GM10266 (cell line): ENCODE measurements around the gene RSAD1.

Experiments used
- DNase-seq: peaks from one replicate; pipeline ENCODE4 v3.0.0; 2012; ENCODE audit errors: extremely low spot score
- CTCF ChIP-seq: IDR thresholded peaks from 2 replicates; pipeline ENCODE4 v1.5.1; 2012; ENCODE audit warnings: mild to moderate bottlenecking, low read depth; ENCODE audit not compliant: control insufficient read depth, insufficient read depth; ENCODE audit errors: missing control alignments

The RSAD1 gene

DNA sequence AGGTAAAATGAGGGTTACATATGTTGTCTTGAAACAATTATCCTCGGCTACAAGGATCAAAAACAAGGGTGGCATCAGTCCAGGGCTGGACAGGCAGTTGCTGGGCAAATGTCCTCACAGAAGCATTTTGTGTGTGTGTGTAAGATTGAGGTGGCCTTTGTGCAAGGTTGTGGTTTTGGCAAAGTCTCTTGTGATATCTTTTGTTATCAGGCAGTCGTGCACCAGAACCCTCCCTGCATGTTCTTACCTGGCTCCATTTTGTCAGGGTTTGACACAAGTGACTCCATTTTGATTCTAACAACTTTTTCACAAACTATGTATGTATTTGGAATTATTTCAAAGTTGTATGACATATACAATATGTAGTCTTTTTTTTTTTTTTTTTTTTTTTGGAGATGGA lies 30.0 kb upstream of the RSAD1 start:
- DNase-seq, result no peak
- TF ChIP-seq CTCF, result no peak

DNA sequence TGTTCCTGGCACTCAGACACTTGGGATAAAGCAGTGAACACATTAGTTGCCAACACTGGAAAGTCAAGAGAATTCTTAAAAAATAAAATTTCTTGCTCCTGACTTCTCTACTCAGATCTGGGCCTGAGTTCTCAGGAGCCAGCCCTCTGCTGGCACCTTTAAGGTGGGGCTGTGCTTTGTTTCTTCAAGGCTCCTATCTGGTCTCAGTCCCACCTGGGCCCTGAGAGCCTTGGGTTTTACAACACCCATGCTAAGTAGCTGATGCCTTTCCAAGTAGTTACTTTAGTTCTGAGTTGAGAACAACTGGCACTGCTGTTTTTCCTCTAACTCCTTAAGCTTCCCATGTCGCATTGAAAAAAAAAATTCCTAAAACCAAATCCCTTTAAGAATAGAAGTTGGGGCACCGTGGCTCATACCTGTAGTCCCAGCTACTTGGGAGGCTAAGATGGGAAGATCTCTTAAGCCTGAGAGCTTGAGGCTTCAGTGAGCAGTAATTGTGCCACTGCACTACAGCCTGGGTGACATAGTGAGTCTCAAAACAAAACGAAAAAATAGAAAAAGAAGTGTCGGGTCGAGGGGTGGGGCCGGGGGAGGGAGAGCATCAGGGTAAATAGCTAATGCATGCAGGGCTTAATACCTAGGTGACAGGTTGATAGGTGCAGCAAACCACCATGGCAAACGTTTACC lies 26.6 kb upstream of the RSAD1 start:
- no peak for DNase-seq
- TF ChIP-seq CTCF, result no peak

DNA sequence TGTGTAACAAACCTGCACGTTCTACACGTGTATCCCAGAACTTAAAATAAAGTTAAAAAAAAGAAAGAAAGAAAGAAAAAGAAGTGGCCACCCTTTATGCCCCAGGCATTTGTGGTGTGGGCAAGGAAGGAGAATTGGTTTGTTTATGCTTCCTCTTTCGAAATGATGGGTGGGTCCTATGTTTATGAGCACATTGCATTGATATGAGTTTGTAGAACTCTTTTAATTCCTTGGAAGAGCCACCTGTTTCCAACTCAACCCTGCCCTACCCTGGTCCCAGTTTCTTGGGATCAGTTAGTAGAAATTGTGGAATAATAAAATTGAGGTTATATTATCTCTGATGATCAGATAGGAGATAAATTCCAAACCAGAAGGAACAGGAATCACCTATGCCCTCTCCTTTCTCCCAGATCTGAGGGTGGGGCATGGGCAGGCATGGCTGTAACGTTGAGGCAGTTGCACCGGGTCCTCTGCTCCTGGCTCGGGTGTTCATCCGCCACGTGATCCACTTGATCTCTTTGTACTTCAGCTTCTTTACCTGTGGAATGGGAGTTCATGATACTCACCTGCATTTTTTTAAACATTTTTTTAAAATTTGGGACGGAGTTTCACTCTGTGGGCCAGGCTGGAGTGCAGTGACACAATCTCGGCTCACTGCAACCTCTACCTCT lies 25.9 kb upstream of the RSAD1 start:
- DNase-seq, result peak; percentile 18
- no peak for TF ChIP-seq CTCF

- no peak for TF ChIP-seq CTCF
- DNase-seq, result no peak
Observed at GRCh38 chr17:50453901-50454300, 24.8 kb upstream of the RSAD1 start.

DNA sequence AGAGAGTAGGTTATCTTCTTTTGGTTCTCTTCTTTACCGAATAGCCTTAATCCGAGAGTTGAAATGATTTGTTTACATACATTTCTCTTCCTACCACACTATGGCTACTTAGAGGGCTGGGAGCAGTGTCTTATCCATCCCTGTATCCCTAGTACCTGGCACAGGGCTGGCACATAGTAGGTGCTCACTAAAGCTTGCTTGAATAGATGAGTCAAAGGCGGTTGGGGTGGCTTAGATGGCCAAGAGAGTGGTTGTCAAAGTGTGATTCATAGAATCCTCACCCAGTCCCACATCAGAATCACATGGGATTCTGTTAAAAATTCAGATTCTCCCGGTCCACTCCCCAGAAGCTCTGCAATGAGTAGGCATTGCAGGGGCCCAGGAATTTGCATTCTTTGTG lies 21.0 kb upstream of the RSAD1 start:
- no peak for DNase-seq

DNA sequence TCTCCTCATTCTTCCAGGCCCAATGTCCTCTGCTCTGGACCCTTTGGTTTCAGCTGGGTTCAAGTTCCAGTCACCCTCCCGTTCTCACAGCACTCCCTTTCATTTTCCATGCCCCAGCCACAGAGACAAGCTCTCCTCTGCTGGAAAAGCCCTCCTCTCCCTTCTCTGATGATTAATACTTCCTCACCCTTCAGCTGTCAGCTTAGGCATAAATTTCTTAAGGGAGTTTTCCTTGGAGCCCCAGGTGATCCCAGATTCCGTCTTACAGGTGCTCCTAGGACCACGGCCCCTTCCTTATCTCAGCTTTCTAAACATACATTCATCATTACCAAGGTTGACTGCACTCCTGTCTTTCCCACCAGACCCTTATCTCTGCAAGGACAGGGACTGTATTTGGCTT lies 20.4 kb upstream of the RSAD1 start:
- TF ChIP-seq CTCF, result no peak
- DNase-seq, result no peak

More for the DNA sequence above, 21.0 kb upstream of the RSAD1 start:
- TF ChIP-seq CTCF, result no peak

DNA sequence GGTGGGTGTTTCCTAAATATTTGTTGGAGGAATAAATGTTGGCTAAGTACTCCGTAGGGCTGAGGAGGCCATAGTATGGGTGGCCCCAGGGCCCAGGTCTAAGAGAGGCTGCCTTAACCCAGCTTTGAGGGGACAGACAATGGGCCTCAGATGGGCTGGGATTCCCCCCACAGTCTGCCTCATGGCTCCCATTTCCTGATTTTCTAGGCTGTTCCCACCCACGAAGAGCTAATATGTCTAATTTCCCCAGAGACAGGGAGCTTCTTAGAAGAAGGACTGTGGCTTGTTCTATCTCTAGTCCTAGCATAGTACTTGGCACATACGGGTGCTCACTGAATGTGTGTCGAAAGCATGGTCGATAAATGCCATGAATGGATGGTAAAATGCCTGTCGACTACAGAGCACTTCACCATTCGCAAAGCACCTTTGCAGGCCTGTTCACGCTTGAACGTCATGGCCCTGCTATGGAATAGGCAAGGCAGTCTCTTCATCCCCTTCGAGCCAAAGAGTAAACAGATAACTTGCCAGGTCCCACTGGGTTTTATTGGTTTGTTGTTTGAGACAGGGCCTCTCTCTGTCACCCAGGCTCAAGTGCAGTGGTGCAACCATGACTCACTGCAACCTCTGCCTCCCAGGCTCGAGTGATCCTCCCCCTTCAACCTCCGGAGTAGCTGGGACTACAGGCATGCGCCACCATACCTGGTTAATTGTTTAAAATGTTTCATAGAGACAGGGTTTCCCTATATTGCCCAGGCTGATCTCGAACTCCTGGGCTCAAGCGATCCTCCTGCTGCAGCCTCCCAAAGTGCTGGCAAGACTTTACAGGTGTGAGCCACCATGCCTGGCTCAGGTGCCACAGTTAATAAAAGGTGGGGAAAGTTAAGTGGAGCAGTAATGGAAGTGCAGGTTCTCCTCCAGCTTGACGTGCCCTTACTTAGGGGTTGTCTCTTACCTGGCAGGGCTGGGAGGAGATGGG lies 19.7 kb upstream of the RSAD1 start:
- no peak for TF ChIP-seq CTCF
- peak; percentile 6 for DNase-seq
